NCI-H774 (cell line): ENCODE measurements around the gene GDF10.

Experiments
- DNase-seq: peaks from one replicate; lab custom pipeline; 2025; lab: John Stamatoyannopoulos, UW

The GDF10 gene

DNA sequence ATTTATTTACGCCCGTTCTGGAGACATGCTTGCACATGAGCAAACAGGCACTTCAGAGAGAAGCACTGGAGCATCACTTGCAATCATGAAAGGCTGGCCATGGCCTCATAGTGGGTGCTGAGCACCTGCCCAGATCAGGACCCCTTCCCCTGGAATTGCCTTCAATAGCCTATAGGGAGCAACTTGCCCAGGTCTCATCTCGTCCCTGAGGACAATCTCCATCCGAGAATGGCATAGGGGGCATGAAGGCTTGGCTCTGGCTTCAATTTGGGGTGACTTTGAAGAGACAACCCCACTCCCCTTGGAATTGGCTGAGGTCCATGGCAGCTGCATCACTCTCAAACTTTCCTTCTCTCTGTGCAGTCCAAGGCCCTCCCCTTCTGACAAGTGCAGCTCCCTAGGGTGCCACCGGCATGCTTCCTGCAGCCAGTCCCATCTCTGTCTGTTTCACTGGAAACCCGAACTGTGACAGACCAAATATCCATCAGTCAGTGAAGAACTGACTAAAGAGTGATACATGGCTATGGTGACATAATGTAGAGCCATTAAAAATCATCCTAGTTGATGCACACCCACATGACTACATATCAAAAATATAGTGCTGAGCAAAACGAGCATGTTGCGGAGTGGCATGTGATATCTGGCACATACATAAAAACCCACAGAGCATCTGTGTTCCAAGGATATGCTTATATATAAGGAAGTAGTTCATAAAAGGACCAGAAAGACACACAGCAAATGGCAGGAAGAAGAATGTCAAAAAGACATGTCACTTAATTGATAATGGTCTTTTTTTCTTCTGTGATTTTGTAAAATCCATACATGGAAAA is 34.7 kb downstream of the GDF10 start:
- DNase-seq: no peak

DNA sequence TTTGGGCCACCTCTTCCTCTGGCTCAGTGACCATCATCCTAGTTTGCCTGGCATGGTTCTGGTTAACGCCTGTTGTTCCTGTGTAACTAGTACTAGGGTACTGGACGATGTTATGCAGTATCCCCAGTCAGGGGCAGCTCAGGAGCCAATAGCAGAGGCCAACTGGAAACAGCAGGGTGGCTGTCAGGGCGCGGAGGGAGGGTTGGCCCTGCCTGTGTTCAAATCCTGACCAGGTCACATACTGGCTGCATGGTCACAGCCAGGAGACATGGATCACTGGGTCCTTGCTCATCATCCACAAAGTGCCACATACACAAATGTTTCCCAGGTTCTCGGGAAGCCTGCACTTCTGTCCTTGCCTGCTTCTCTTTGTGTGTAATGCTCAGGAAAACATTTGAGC is 35.9 kb downstream of the GDF10 start:
- DNase-seq: no peak

DNA sequence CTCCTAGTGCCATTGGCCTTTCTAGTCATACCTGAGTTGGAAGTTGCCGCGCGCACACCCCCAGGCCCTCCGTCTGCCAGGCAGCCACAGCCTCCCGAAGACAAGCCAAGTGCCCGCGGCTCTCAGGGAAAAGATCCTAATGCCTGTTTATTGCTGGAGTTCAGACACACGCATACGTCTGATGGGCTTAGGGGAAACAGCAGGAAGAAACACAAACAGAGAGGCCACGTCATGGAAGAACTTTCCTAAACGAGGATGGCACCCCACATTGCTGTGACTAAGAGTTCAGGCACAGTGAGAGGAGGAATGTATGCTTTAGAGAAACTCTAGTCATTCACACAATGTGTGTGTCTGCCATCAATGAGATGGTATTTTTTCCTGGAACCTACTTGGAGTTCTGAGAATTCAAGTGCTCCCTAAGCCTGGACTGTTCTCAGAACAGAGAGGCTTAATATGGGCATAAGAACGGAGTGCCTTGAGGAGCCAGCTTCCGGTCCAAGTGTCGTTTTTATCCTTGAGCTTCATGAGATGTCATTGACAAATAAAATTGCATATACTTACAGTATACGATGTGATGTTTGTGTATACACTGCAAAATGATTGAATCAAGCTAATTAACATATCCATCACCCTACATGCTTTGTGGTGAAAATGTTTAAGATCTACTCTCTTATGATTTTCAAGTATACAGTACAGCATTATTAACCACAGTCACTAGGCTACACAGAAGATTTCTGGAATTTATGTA is 36.6 kb downstream of the GDF10 start:
- no peak for DNase-seq

DNA sequence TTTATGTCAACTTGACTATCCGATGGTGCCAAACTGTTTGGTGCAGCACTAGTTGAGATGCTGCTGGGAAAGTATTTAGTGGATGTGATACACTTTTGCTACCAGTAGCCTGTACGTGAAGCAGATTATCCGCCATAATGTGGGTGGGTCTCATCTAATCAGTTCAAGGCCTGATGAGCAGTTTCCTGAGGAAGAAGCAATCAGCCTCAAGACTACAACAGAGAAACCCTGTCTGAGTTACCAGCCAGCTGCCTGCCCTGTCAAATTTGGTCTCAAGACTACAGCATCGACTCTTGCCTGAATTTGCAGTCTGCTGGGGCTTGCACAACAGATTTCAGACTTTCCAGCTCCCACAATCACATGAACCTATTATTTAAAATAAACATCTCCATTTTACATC is 37.3 kb downstream of the GDF10 start:
- DNase-seq: no peak

DNA sequence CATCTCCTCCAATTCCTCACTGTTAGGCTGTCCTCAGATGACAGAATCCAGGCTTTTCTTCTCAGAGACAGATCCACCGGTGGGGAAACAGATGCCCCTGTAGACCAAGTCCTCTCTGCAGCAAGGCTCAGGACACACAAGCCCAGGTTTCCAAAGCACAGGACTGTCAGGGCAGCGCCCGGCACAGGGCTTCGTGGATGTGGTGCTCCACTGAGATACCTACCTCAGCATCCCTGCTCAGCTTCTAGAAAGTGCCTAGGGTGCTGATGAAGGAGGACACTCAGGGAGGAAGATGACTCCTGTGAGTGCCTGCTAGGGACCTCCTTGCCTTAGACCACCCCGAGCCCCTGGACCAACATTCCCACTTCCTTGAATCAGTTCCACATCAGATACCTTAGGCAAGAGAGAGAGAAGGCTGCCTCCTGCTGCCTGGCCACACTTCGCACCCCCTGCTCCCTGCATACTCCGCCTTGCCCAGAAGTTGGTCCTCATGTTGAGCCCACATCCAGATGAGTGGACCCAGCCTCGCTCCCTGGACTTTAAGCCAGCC is 39.3 kb downstream of the GDF10 start:
- DNase-seq: no peak

DNA sequence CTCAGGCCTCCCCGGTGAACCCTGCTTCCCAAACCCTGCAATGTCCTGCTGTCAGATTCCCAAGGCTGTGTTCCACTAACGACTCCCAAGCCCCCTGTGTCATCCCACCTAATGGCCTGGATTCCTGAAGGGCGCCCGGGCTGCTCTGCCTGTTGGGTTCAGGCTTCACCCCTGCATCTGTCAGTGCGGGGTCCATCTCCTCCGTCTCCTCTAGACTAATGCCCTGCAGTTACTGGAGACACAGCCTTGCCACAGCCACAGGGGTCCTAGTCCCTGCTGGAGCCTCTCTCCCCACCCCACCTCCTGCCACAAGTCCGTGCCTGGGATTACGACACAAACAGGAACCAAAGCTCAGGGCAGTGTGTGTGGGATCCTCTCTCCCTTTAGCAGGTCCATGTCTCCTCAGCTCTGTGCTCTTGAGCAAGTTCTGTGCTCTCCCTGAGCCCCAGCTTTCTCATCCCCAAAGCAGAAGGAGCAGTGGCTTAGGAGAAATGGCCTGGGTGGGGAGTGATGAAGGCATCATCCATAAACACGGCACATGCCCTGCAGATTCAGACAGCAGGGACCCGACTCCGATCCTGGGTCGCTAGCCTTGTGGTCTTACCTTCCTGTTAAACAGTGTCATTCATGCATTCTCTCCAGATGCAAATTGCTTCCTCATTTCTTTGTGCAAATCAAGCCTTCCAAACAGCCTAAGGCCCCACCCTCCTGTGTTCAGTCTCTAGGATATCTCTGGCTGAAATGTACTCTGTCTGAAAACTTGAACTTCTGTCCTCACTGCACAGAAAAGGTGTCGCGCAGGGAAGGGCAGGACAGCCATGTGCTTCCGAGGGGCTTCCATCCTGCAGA is 40.0 kb downstream of the GDF10 start:
- DNase-seq: no peak

DNA sequence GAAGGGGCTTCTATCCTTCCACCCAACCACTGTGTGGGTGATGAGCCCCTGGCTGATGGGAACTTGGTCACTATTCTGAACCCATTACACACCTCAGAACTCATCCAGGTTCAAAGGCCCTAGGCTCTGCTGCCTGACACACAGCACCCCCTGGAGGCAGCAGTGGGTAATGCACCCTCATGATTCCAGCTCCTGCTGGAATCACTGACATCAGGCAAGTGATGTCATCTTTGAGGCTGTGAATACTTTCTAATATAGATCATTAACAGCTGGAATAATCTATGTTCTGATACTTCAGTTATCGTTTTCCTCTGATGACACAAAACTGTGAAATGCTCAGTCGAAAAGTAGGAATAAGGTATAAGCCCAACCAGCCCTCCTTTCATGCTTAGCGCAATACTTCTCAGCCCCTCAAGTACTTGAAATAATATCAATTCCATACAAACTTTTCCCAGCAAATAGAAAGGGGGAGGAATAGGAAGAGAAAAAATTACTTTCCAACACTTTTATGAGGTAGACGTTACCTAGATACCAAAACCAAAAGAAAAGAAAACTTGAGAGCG is 40.7 kb downstream of the GDF10 start:
- peak; percentile 30 for DNase-seq

DNA sequence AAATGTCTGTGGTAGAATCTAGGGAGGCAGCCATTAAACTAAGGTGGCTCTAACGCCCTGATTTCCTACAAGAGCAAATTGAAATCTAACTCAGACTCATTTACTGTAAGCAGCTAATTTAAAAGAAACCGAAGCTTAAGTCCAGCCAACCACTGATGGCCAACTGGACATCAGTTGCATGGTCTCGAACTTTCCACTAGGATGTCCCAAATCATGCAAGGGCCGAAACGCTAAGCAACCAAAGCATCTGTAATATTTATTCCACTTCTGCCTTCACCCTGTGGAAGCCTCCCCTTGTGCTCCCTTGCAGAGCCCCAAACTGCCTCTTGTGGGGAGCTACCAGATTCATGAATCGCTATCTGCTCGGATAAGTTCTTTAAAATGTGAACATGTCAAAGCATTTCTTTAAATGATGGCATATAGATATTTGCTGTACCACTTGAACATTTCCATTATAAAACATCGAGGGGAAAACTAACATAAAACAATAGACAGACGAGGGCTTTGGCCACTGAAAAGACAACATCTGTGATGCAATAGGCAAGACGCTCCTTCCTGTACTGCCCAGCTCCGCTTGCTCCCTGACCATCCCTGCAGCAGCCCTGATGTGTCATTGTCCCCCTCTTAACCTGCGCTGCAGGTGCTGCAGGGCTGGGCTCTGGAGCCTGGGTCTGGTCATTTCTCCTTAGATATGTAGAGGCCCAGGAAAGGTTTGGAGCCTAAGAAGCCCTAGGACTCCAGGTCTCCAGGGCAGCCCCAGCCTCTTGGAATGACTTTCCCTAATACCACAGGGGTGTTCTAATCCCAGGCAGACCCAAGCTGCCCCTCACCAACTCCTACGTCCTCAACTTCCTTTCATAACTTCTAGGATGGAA is 45.2 kb downstream of the GDF10 start:
- no peak for DNase-seq

DNA sequence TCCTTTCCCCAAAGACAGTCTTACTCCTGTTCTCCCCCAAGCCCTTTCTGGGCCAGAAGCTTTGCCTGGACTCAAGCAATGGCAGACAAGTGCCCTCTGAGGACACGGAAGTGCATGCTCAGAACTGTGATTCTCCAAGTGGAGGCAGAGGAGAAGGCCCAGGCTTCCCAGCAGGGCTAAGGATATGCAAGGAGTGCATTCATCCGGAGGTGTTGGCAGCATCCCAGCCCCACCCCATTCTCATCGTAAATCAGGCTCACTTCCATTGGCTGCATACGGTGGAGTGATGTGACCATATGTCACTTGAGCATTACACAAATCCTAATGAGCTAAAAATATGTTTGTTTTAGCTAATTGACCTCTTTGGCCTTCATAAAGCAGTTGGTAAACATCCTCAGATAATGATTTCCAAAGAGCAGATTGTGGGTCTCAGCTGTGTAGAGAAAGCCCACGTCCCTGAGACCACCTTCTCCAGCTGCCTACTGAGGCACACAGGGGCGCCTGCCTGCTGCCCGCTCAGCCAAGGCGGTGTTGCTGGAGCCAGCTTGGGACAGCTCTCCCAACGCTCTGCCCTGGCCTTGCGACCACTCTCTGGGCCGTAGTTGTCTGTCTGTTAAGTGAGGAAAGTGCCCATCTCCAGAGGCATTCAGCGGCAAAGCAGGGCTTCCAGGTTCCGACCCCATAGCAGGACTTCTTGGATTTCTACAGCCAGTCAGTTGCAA is 46.7 kb downstream of the GDF10 start:
- peak; percentile 62 for DNase-seq

DNA sequence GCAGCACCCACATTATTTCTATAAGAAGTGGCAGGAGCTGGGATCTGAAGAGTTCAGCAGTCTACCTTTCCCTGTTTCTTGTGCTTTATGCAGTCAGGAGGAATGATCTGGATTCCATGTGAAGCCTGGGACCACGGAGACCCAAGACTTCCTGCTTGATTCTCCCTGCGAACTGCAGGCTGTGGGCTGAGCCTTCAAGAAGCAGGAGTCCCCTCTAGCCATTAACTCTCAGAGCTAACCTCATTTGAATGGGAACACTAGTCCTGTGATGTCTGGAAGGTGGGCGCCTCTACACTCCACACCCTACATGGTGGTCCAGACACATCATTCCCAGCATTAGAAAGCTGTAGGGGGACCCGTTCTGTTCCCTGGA is 47.3 kb downstream of the GDF10 start:
- no peak for DNase-seq

DNA sequence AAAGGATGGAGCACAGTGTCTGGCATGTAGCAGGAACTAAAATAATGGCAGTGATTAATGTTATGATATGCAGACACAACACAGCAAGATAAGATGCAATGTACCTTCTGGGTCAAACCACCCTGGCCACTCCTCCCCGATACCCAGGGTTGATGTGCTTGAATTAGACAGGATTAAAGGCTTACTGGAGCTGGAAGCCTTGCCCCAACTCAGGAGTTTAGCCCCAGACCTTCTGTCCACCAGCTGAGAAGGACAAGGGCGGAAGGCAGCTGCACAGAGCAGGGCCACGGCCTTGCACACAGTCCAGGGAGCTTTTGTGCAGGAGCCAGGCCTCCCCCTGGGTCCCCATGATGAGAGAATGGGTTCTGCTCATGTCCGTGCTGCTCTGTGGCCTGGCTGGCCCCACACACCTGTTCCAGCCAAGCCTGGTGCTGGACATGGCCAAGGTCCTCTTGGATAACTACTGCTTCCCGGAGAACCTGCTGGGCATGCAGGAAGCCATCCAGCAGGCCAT is 48.2 kb downstream of the GDF10 start, which contains the start of gene RBP3:
RBP3 (plus strand) TSS at position 226 of the 514 bp plus-strand sequence; CDS start at position 348, 122 bp downstream.
- no peak for DNase-seq

DNA sequence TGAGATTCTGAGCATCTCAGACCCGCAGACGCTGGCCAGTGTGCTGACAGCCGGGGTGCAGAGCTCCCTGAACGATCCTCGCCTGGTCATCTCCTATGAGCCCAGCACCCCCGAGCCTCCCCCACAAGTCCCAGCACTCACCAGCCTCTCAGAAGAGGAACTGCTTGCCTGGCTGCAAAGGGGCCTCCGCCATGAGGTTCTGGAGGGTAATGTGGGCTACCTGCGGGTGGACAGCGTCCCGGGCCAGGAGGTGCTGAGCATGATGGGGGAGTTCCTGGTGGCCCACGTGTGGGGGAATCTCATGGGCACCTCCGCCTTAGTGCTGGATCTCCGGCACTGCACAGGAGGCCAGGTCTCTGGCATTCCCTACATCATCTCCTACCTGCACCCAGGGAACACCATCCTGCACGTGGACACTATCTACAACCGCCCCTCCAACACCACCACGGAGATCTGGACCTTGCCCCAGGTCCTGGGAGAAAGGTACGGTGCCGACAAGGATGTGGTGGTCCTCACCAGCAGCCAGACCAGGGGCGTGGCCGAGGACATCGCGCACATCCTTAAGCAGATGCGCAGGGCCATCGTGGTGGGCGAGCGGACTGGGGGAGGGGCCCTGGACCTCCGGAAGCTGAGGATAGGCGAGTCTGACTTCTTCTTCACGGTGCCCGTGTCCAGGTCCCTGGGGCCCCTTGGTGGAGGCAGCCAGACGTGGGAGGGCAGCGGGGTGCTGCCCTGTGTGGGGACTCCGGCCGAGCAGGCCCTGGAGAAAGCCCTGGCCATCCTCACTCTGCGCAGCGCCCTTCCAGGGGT is 48.9 kb downstream of the GDF10 start:
- no peak for DNase-seq

DNA sequence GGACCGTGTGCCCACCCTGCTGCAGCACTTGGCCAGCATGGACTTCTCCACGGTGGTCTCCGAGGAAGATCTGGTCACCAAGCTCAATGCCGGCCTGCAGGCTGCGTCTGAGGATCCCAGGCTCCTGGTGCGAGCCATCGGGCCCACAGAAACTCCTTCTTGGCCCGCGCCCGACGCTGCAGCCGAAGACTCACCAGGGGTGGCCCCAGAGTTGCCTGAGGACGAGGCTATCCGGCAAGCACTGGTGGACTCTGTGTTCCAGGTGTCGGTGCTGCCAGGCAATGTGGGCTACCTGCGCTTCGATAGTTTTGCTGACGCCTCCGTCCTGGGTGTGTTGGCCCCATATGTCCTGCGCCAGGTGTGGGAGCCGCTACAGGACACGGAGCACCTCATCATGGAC is 49.5 kb downstream of the GDF10 start:
- no peak for DNase-seq

DNA sequence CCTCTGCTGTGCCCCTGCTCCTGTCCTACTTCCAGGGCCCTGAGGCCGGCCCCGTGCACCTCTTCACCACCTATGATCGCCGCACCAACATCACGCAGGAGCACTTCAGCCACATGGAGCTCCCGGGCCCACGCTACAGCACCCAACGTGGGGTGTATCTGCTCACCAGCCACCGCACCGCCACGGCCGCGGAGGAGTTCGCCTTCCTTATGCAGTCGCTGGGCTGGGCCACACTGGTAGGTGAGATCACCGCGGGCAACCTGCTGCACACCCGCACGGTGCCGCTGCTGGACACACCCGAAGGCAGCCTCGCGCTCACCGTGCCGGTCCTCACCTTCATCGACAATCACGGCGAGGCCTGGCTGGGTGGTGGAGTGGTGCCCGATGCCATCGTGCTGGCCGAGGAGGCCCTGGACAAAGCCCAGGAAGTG is 50.0 kb downstream of the GDF10 start:
- no peak for DNase-seq

DNA sequence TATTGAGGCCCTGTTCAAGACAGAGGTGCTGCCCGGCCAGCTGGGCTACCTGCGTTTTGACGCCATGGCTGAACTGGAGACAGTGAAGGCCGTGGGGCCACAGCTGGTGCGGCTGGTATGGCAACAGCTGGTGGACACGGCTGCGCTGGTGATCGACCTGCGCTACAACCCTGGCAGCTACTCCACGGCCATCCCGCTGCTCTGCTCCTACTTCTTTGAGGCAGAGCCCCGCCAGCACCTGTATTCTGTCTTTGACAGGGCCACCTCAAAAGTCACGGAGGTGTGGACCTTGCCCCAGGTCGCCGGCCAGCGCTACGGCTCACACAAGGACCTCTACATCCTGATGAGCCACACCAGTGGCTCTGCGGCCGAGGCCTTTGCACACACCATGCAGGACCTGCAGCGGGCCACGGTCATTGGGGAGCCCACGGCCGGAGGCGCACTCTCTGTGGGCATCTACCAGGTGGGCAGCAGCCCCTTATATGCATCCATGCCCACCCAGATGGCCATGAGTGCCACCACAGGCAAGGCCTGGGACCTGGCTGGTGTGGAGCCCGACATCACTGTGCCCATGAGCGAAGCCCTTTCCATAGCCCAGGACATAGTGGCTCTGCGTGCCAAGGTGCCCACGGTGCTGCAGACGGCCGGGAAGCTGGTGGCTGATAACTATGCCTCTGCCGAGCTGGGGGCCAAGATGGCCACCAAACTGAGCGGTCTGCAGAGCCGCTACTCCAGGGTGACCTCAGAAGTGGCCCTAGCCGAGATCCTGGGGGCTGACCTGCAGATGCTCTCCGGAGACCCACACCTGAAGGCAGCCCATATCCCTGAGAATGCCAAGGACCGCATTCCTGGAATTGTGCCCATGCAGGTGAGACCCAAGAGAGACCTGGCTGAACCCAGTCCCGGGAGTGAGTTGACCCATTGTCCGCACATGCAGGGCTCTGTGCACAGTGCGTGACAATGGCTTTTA is 51.0 kb downstream of the GDF10 start:
- DNase-seq: no peak

DNA sequence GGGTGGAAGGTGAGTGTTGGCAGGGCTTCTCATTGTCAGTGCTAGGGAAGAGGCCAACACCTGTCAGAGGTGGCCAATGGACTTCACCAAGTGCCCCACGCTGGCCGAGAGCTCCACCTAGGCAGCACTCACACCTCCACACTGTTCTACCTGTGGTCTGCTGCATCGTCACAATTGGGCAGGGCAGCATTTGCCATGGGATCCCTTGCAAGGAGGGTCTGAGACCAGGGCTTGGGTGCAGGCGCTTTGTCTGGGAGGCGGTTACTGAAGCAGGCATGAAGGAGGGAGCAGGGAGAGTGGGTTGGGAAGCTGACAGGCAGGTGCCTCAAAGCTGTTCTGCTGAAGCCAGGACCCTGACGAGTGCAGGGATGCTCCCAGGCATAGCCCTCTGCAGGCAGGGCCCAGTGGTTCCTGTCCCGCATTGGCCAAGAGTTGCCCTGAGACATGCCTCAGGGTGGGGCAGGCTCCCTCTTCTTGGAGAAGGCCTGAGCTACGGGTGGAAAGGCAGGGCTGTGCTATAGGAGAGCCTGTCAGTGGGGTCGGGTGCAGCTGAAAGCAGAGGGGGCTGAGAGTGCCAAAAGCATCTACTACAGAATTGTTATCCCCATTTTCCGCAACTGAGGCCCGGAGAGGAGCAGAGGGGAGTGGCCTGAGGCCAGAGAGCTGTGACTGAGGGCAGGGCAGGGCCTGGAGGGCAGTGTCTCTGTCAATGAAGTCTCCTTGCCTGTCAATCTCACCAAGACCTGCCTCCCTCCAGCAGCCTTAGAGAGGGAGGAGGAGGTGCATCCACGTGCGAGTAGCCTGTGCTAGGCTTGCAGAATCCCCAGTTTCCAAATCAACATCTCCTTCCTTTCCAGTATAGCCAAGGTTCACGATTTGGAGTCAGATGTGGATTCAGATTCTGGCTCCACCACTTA is 52.2 kb downstream of the GDF10 start:
- no peak for DNase-seq

DNA sequence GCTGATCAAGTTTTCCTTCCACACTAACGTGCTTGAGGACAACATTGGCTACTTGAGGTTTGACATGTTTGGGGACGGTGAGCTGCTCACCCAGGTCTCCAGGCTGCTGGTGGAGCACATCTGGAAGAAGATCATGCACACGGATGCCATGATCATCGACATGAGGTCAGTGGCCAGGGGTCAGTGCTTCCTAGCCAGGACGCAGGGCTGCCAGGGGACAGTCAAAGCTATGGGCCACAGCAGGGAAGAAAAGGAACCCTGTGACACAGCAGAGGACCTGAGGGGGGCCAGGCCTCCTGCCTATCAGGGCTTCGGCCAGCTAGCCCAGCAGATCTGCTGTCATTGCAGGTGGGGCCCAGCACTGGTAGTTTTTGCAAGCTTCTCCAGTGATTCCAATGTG is 53.4 kb downstream of the GDF10 start:
- no peak for DNase-seq
